Measurements from ENCODE around the gene FKBP15.

GRCh38 chr9:113166039-113166438 lies 55.0 kb downstream of the FKBP15 start:
- TF ChIP-seq POLR2A (IDR thresholded peaks at IDR 0.05) (no peak), CTCF (IDR thresholded peaks at IDR 0.05) (no peak)
